Measurements from ENCODE around the gene SERINC1.

DNA sequence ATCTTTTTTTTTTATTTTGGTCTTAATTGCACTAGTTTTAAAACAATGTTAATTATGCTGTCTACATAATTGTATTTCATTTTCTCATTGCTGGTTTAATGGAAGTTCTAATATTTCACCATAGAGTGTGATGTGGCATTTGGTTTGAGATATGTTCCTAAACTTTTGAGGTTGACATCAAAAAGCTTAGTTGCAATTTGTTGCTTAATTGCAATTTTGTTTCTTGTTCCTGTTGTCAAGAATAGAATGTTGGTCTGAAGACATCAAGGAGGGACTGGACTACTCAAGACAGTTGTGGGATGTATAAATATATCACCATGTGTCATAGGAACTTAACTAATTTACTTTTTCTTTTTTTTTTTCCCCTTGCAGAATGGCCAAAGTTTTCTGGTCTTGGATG lies 59.6 kb downstream of the SERINC1 start:
- TF ChIP-seq SIN3A (IDR thresholded peaks at IDR 0.05; ENCODE audit: borderline replicate concordance, insufficient read depth, low read depth, low read length) (no peak), POLR2AphosphoS5 (IDR thresholded peaks at IDR 0.05; ENCODE audit: low read depth, low read length) (no peak), TCF7L2 (IDR thresholded peaks at IDR 0.05; ENCODE audit: low read depth, low read length) (no peak)
- TF ChIP-seq, protein P1, sequence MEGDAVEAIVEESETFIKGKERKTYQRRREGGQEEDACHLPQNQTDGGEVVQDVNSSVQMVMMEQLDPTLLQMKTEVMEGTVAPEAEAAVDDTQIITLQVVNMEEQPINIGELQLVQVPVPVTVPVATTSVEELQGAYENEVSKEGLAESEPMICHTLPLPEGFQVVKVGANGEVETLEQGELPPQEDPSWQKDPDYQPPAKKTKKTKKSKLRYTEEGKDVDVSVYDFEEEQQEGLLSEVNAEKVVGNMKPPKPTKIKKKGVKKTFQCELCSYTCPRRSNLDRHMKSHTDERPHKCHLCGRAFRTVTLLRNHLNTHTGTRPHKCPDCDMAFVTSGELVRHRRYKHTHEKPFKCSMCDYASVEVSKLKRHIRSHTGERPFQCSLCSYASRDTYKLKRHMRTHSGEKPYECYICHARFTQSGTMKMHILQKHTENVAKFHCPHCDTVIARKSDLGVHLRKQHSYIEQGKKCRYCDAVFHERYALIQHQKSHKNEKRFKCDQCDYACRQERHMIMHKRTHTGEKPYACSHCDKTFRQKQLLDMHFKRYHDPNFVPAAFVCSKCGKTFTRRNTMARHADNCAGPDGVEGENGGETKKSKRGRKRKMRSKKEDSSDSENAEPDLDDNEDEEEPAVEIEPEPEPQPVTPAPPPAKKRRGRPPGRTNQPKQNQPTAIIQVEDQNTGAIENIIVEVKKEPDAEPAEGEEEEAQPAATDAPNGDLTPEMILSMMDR (IDR thresholded peaks at IDR 0.05), result no peak

Measured in Panc1 (cell line).